ENCODE data around the gene PRR23E. TPM values are rescaled to one million over a fixed set of nuclear protein-coding genes. Genes with fewer than 3 reads are reported as not detected.

Gene PRR23E
- total RNA-seq, 6 experiments from 2014 or later = not detected

- H3K36me3 ChIP-seq = no peaks in the 10 kb centered on the region
- TF ChIP-seq CTCF (IDR thresholded peaks at IDR 0.05) (no peak), POLR2A (IDR thresholded peaks at IDR 0.05) (no peak)
- no peaks in the 10 kb centered on the region for H3K9me3 ChIP-seq
- 24% methylated on average over 6 of the region's 8 CpGs for WGBS (ENCODE audit: insufficient coverage, low coverage, low lambda C conversion rate, missing lambda C conversion rate)
- no peaks in the 10 kb centered on the region for H3K4me1 ChIP-seq
- H3K4me3 ChIP-seq = no peak overlapping the region
- no peak for ATAC-seq
- no peaks in the 10 kb centered on the region for H3K27me3 ChIP-seq
- no peak overlapping the region for H3K27ac ChIP-seq
- DNase-seq = no peak
- intact Hi-C loops (cut with DNase I) = no loop called here
Observed at GRCh38 chr3:127215714-127216414, 22.9 kb downstream of the PRR23E start.

- TF ChIP-seq CTCF (IDR thresholded peaks at IDR 0.05) = no peak
- TF ChIP-seq POLR2A (IDR thresholded peaks at IDR 0.05) = no peak
- no peaks in the 10 kb centered on the region for H3K9me3 ChIP-seq
- no peak overlapping the region for H3K27ac ChIP-seq
- no peaks in the 10 kb centered on the region for H3K36me3 ChIP-seq
- no peaks in the 10 kb centered on the region for H3K4me1 ChIP-seq
- no peak for ATAC-seq
- H3K4me3 ChIP-seq = no peak overlapping the region
- intact Hi-C loops (cut with DNase I) = no loop called here
- WGBS (ENCODE audit: insufficient coverage, low coverage, low lambda C conversion rate, missing lambda C conversion rate) = 66% methylated on average over 14 of the region's 16 CpGs
- DNase-seq = no peak
- H3K27me3 ChIP-seq = no peaks in the 10 kb centered on the region
Observed at GRCh38 chr3:127216415-127217261, 23.7 kb downstream of the PRR23E start.

GRCh38 chr3:127217596-127218453 is 24.9 kb downstream of the PRR23E start:
- intact Hi-C loops (cut with DNase I) = no loop called here
- no peak for ATAC-seq
- H3K27me3 ChIP-seq = no peaks in the 10 kb centered on the region
- no peaks in the 10 kb centered on the region for H3K4me1 ChIP-seq
- no peak overlapping the region for H3K27ac ChIP-seq
- no peak for DNase-seq
- TF ChIP-seq POLR2A (IDR thresholded peaks at IDR 0.05) = no peak
- TF ChIP-seq CTCF (IDR thresholded peaks at IDR 0.05) = no peak
- no peaks in the 10 kb centered on the region for H3K36me3 ChIP-seq
- 45% methylated on average over 8 of the region's 9 CpGs for WGBS (ENCODE audit: insufficient coverage, low coverage, low lambda C conversion rate, missing lambda C conversion rate)
- H3K4me3 ChIP-seq = no peak overlapping the region
- no peaks in the 10 kb centered on the region for H3K9me3 ChIP-seq

- TF ChIP-seq CTCF (IDR thresholded peaks at IDR 0.05) (no peak), POLR2A (IDR thresholded peaks at IDR 0.05) (no peak)
- no peak overlapping the region for H3K4me3 ChIP-seq
- intact Hi-C loops (cut with DNase I) = no loop called here
- ATAC-seq (no peak), DNase-seq (no peak)
- H3K27me3 ChIP-seq = no peaks in the 10 kb centered on the region
- no peaks in the 10 kb centered on the region for H3K36me3 ChIP-seq
- WGBS (ENCODE audit: insufficient coverage, low coverage, low lambda C conversion rate, missing lambda C conversion rate) = 50% methylated on average over 13 of the region's 13 CpGs
- no peaks in the 10 kb centered on the region for H3K4me1 ChIP-seq
- H3K27ac ChIP-seq = no peak overlapping the region
- H3K9me3 ChIP-seq = no peaks in the 10 kb centered on the region
Observed at GRCh38 chr3:127218454-127218922, 25.6 kb downstream of the PRR23E start.
